Pancreas (tissue), 10 donors: ENCODE measurements around the gene SMAD6. TPM values are rescaled to one million over a fixed set of nuclear protein-coding genes. Genes with fewer than 3 reads are reported as not detected.
"Not testable (repeated sequence)": the region's sequence is repeated elsewhere in the genome, so short reads cannot be mapped to it uniquely, and the experiment has no call there.

Experiments used
- ATAC-seq, 4 donors: fragments of 200-7000 bp; cut with Tn5 transposase; one replicate each; pipeline versions ENCODE4 v1.8.0 to v1.9.1; 2020; ENCODE audit warnings: mild to moderate bottlenecking in 4 of 4, moderate library complexity in 4 of 4
- DNase-seq, 6 donors: peaks; one replicate each; pipeline ENCODE4 v3.0.0-alpha.2; 2020
- FAIRE-seq: peaks from 2 replicates; lab custom pipeline; 2012; peaks lifted over from hg19 to GRCh38; lab: Jason Lieb, UNC
- H3K27ac ChIP-seq, 4 donors: fragments of 200-600 bp; sonication (generic); 1 replicate in 3 of 4; 2 replicates in 1 of 4; pipeline versions ENCODE4 v1.5.0 to v1.8.0; 2020
- H3K27me3 ChIP-seq, 4 donors: fragments of 200-600 bp; one replicate each; pipeline ENCODE4 v1.8.0; 2021
- H3K36me3 ChIP-seq, 3 donors: fragments of 200-600 bp; sonication (generic) in 1 of 3; one replicate each; pipeline versions ENCODE4 v1.5.0 to v1.8.0; 2020 to 2021
- H3K4me1 ChIP-seq, 3 donors: fragments of 200-600 bp; one replicate each; pipeline ENCODE4 v1.8.0; 2021
- H3K4me3 ChIP-seq, 4 donors: fragments of 200-600 bp; sonication (generic) in 2 of 4; one replicate each; pipeline versions ENCODE4 v1.5.0 to v1.8.0; 2020 to 2021
- H3K9me3 ChIP-seq, 4 donors: fragments of 200-600 bp; one replicate each; pipeline ENCODE4 v1.8.0; 2021
- CTCF ChIP-seq, 4 donors: fragments of 200-600 bp; sonication (generic) in 3 of 4; IDR thresholded peaks; one replicate each; pipeline versions ENCODE4 v1.5.0 to v1.8.0; 2021; ENCODE audit warnings: antibody characterized with exemption in 4 of 4
- WGBS, 2 donors: extraction: QIAGEN DNeasy Blood & Tissue Kit; methylation state at CpG; one replicate each; pipeline ENCODE4 v1.1.7; 2013; 5-methylcytosine and 5-hydroxymethylcytosine counted together
- intact Hi-C, 3 donors: fragments of 100-400 bp; cut with DNase I; formaldehyde crosslinking; loops; one replicate each; pipeline versions ENCODE4 v1.11.1 to v1.14.2; 2022
- polyA plus RNA-seq, 2 donors: library from polyadenylated mRNA; stranded (reverse); fragments of 200-250 nt; gene quantifications; one replicate each; pipeline ENCODE4 v1.2.3, GENCODE V29; 2013
- total RNA-seq, 6 donors: library from RNA; stranded (reverse); fragmentation: NEBNext Ultra II Directional in 4 of 6; extraction: Animal tissue kit (Norgen Biotek cat#: 25700) in 4 of 6; gene quantifications; one replicate each; pipeline versions ENCODE4 v1.2.1 to v1.2.4, GENCODE V29; 2021 to 2023
- donor health status: healthy with polysubstance abuse.
- donor health status: DM: no; HTN: no; CAD: no; lungs with moderate emphysema.
- donor health status: DM: no; HTN: no; CAD: no.
- donor health status: control.
- donor health status: control.
- donor health status: Bipolar disorder and iron deficiency.
- donor health status: DM: yes; HTN: yes; CAD: no.
- donor health status: DM: no; HTN: no; CAD: no.
- donor health status: DM: no; HTN: no; CAD: no.
- donor health status: DM: yes; HTN: yes; CAD: no.

Gene SMAD6
- total and polyA plus RNA-seq, 8 donors = 2.6 to 13.1 (median 3.2) TPM

GRCh38 chr15:66685638-66686150 lies 16.3 kb upstream of the SMAD6 start:
- FAIRE-seq (no peak), ATAC-seq (no peak), DNase-seq (no peak)
- no peaks in the 10 kb centered on the region for H3K36me3 ChIP-seq
- H3K4me1 ChIP-seq = no peaks in the 10 kb centered on the region
- H3K4me3 ChIP-seq = no peak overlapping the region
- H3K27me3 ChIP-seq = no peaks in the 10 kb centered on the region
- intact Hi-C loops = no loop called here
- WGBS, 2 donors = 69 to 79% methylated on average over 5 of the region's 5 CpGs
- H3K9me3 ChIP-seq = no peaks in the 10 kb centered on the region
- TF ChIP-seq CTCF (IDR thresholded peaks at IDR 0.05) = no peak
- H3K27ac ChIP-seq = no peak overlapping the region

- H3K27me3 ChIP-seq, FAIRE-seq, H3K27ac ChIP-seq, ATAC-seq, H3K4me1 ChIP-seq, DNase-seq, H3K4me3 ChIP-seq, H3K9me3 ChIP-seq, H3K36me3 ChIP-seq: not testable (repeated sequence)
- intact Hi-C loops = loop anchor here in 2 of 3 donors (10.0 kb wide), 2 partner anchors 56 to 164 kb away; no protein-coding TSS in a partner anchor
- 81 to 87% methylated on average over 5 of the region's 7 CpGs for WGBS, 2 donors
Observed at GRCh38 chr15:66690912-66691311, 11.1 kb upstream of the SMAD6 start.

- ATAC-seq = no peak
- no peak for FAIRE-seq
- Histone ChIP-seq H3K4me1 (no peaks in the 10 kb centered on the region), H3K27me3 (no peaks in the 10 kb centered on the region), H3K9me3 (no peaks in the 10 kb centered on the region), H3K36me3 (no peaks in the 10 kb centered on the region), H3K4me3 (no peak overlapping the region), H3K27ac (no peak overlapping the region)
- DNase-seq = no peak
- intact Hi-C loops = loop anchor here in 2 of 3 donors (10.0 kb wide), 2 partner anchors 57 to 163 kb away; no protein-coding TSS in a partner anchor
- no peak for TF ChIP-seq CTCF (IDR thresholded peaks at IDR 0.05)
Observed at GRCh38 chr15:66691727-66692126, 10.3 kb upstream of the SMAD6 start.

GRCh38 chr15:66692391-66692790 lies 9.6 kb upstream of the SMAD6 start:
- Histone ChIP-seq H3K36me3 (no peaks in the 10 kb centered on the region), H3K27me3 (no peaks in the 10 kb centered on the region), H3K4me1 (no peaks in the 10 kb centered on the region), H3K4me3 (no peak overlapping the region), H3K9me3 (no peaks in the 10 kb centered on the region), H3K27ac (no peak overlapping the region)
- TF ChIP-seq CTCF (IDR thresholded peaks at IDR 0.05) = no peak
- ATAC-seq (no peak), FAIRE-seq (no peak), DNase-seq (no peak)
- intact Hi-C loops = loop anchor here in 2 of 3 donors (10.0 kb wide), 2 partner anchors 58 to 162 kb away; no protein-coding TSS in a partner anchor
- WGBS, 2 donors = 80 to 85% methylated on average over 3 of the region's 3 CpGs

- no peaks in the 10 kb centered on the region for H3K27me3 ChIP-seq
- no peak for TF ChIP-seq CTCF (IDR thresholded peaks at IDR 0.05)
- ATAC-seq = no peak
- H3K9me3 ChIP-seq = no peaks in the 10 kb centered on the region
- no peak overlapping the region for H3K4me3 ChIP-seq
- intact Hi-C loops = loop anchor here in 2 of 3 donors (10.0 kb wide), 2 partner anchors 58 to 162 kb away; no protein-coding TSS in a partner anchor
- no peak overlapping the region for H3K27ac ChIP-seq
- WGBS, 2 donors = 78 to 81% methylated on average over 6 of the region's 6 CpGs
- H3K4me1 ChIP-seq = no peaks in the 10 kb centered on the region
- no peak for DNase-seq
- FAIRE-seq = no peak
- H3K36me3 ChIP-seq = no peaks in the 10 kb centered on the region
Observed at GRCh38 chr15:66692808-66693596, 9.0 kb upstream of the SMAD6 start.
